RWPE1 (cell line): ENCODE data around the gene FAF2.

Source experiments
- CTCF ChIA-PET: fragments of 350-600 bp; sonication (Branson Sonifier 250); formaldehyde crosslinking; extraction: SDS; loops from one replicate; lab custom pipeline; 2021; lab: Yijun Ruan, JAX
- POLR2A ChIA-PET: fragments of 400-600 bp; formaldehyde crosslinking; extraction: SDS; loops from one replicate; lab custom pipeline; 2020; ENCODE audit warnings: antibody characterized with exemption; ENCODE audit not compliant: low non-redundant PET; lab: Yijun Ruan, JAX
- DNase-seq: peaks from one replicate; pipeline ENCODE4 v3.0.0; 2012; ENCODE audit warnings: low spot score
- H3K27ac ChIP-seq: fragments of 450-650 bp; 2 replicates; pipeline ENCODE4 v1.5.1; 2017
- CTCF ChIP-seq: fragments of 450-650 bp; conservative IDR thresholded peaks from 2 replicates; pipeline ENCODE4 v1.5.1; 2017; ENCODE audit warnings: low read depth, mild to moderate bottlenecking

The FAF2 gene

DNA sequence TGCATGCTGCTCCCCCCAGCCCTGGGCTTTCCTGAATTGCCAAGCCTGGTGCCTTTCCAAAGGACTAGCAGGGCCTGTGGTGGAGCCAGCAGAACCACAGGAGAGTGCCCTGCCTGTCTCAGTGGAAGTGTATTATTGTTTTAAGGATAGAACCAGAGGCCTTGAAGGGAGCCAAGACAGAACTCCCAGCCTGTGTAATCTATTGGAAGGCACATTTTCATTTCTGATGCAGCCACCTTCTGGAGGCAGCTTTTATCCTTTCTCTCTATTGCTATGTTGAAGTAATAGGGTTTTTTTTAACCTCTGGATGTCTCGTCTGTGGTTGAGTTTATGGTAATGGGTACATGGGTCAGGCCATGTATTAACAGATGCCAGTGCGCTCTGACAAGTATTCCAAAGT, 59.7 kb downstream of the FAF2 start:
- ChIA-PET POLR2A (interaction anchor here (0.5 kb wide), 1 partner anchor 492 kb away, joined by 5 read pairs; no protein-coding TSS in a partner anchor), CTCF (interaction anchor here (1.4 kb wide), 1 partner anchor 12 kb away, joined by 4 read pairs; no protein-coding TSS in a partner anchor)
- no peak for DNase-seq
- no peak overlapping the region for H3K27ac ChIP-seq
- TF ChIP-seq CTCF: no peak

DNA sequence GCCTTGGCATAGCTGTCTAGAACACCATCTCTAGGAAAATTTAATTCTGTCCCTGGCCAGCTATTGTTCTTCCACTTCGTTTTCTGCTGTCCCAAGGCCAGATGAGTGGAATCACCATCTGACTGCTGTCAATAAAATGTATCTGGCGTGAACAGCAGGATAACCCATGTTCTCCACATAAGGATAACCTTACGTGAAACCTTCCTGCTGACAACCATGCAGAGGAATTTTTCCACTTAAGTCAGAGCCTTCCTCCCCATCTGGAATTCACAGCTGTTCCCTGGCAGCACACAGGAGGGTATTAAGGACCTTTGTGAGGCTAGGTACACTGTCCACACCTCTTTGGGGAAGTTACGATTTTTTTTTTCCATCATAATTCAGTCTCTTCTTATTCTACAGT, 60.4 kb downstream of the FAF2 start:
- TF ChIP-seq CTCF: no peak
- no peak overlapping the region for H3K27ac ChIP-seq
- POLR2A ChIA-PET: interaction anchor here (0.5 kb wide), 1 partner anchor 491 kb away, joined by 5 read pairs; no protein-coding TSS in a partner anchor
- DNase-seq: no peak
- CTCF ChIA-PET: interaction anchor here (1.4 kb wide), 1 partner anchor 11 kb away, joined by 4 read pairs; no protein-coding TSS in a partner anchor

GRCh38 chr5:176513788-176514187, 65.6 kb downstream of the FAF2 start:
- ChIA-PET POLR2A (no interaction called here), CTCF (interaction anchor here (0.6 kb wide), 1 partner anchor 594 kb away, joined by 4 read pairs; no protein-coding TSS in a partner anchor)
- 0 out of 2 replicates have a peak overlapping the region, but pooled peaks have one; percentile 0 for H3K27ac ChIP-seq
- DNase-seq: no peak
- TF ChIP-seq CTCF: no peak

GRCh38 chr5:176514244-176514950, 66.2 kb downstream of the FAF2 start:
- no peak for DNase-seq

DNA sequence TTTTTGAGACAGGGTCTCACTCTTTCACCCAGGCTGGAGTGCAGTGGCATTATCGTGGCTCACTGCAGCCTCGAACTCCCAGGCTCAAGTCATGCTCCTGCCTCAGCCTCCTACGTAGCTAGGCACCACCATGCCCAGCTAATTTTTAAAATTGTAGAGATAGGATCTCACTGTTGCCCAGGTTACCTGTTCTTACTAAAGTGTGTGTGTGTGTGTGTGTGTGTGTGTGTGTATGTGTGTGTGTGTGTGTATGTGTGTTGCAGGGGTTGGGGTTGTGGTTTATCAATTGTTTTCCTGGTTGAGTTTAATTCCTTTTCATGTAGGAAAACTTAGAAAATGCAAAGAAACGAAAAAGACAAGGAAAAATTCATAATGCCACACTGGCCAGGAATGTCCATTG, 67.2 kb downstream of the FAF2 start:
- ChIA-PET CTCF (no interaction called here), POLR2A (interaction anchor here (0.6 kb wide), 1 partner anchor 159 kb away, joined by 3 read pairs; no protein-coding TSS in a partner anchor)
- DNase-seq: no peak
- TF ChIP-seq CTCF: no peak
- H3K27ac ChIP-seq: no peak overlapping the region

More at GRCh38 chr5:176514244-176514950, 66.2 kb downstream of the FAF2 start:
- ChIA-PET CTCF (no interaction called here), POLR2A (interaction anchor here (0.7 kb wide), 1 partner anchor 14 kb away, joined by 4 read pairs; no protein-coding TSS in a partner anchor)
- H3K27ac ChIP-seq: 0 out of 2 replicates have a peak overlapping the region, but pooled peaks have one; percentile 0
- TF ChIP-seq CTCF: no peak

DNA sequence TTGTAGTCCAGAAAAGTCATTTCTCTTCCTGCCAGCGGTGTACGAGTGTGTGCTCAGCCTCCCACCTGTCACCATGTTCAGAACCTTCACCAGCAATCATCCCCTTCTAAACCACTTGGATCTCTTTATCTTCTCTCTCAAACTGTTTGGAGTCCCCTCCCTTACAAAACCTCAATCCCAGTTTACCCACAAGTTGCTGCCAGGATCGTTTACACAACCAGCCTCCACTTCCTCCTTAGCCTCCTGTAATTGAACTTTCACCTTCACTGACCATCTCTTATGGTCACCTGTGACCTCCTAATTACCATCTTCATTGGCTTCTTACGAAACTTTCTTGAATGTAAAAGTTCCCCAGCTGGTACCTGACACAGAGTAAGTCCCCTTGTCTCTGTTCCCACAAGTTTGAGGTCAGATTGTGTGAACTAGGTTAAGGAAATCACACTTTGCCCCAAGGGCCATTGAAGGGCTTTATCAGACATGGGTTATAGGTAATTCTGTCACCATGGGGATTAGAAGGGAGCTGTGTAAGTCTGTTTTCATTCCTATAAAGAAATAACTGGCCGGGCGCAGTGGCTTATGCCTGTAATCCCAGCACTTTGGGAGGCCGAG, 69.0 kb downstream of the FAF2 start:
- ChIA-PET POLR2A (no interaction called here), CTCF (interaction anchor here (0.6 to 0.9 kb wide), 2 partner anchors 61 to 143 kb away, joined by 3 read pairs; no protein-coding TSS in a partner anchor)
- no peak for TF ChIP-seq CTCF
- no peak for DNase-seq
- no peak overlapping the region for H3K27ac ChIP-seq
